Measurements from ENCODE around the gene FHDC1. TPM values are rescaled to one million over a fixed set of nuclear protein-coding genes. Genes with fewer than 3 reads are reported as not detected.
A peak's percentile ranks its signal among the peaks of the same experiment; 100 is the strongest.

The FHDC1 gene
- total RNA-seq, 1 experiment from 2014 or later = 19.9 TPM

DNA sequence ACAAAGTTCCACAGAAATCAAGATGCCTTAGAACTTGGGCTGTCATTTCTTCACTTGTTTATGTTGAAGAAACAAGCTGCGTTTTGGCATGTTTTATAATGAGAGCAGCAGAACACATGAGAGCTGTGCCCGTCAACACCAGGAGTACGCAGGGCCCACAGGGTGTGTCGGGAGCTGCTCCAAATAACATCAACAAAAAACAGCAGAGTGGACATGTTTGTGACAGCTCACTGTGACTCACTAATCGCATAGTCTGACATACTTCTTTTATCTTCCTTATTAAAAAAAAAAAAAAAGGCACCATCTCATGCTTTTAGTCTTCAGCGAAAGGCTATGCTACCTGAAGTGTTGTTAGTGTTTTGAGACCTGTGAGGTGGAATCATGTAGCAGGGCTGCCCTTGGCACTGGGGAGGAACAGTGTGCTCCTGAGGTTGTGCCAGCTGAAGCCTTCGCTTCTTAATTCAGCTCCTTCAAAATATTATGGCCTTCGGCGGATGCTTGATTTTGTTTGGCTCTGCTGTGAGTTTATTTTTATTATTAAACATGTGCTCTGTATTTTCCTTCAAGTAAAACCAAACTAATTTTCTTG is 32.8 kb downstream of the FHDC1 start:
- peaks cover 42 to 83% (median 70%) of the 10 kb centered on the region in 3 experiments; a peak in 6 of 7 replicates for H3K36me3 Mint-ChIP-seq (ENCODE audit: insufficient read depth in 1 of 3, low read depth in 3 of 3)
- H3K9ac ChIP-seq (ENCODE audit: extremely low read depth, insufficient read length, low read length) = no peak overlapping the region
- H2BK120ac ChIP-seq (ENCODE audit: low read depth, low read length, poor library complexity, severe bottlenecking) = no peak overlapping the region
- H3K9me3 ChIP-seq (ENCODE audit: control insufficient read depth, low read depth, low read length) = no peaks in the 10 kb centered on the region
- H2BK15ac ChIP-seq (ENCODE audit: low read depth, low read length) = no peak overlapping the region
- H4K91ac ChIP-seq (ENCODE audit: insufficient read length, low read depth, low read length) = no peak overlapping the region
- H3K27ac Mint-ChIP-seq = 0 out of 7 replicates have a peak overlapping the region, but pooled peaks of 1 of the 3 experiments have one; percentile 57
- H3K9me3 Mint-ChIP-seq = no peaks in the 10 kb centered on the region
- H3K23ac ChIP-seq (ENCODE audit: insufficient read length, low read depth, low read length) = no peak overlapping the region
- H3K27me3 Mint-ChIP-seq (ENCODE audit: low read depth) = no peaks in the 10 kb centered on the region
- no peak overlapping the region for H2BK20ac ChIP-seq (ENCODE audit: low read depth, low read length, poor library complexity, severe bottlenecking)
- H3K4me1 ChIP-seq (ENCODE audit: insufficient read depth, low read length) = no peaks in the 10 kb centered on the region
- peaks cover 0 to 4% of the 10 kb centered on the region in 2 experiments; a peak in 2 of 4 replicates for H3K4me1 Mint-ChIP-seq
- TF ChIP-seq, protein P1, sequence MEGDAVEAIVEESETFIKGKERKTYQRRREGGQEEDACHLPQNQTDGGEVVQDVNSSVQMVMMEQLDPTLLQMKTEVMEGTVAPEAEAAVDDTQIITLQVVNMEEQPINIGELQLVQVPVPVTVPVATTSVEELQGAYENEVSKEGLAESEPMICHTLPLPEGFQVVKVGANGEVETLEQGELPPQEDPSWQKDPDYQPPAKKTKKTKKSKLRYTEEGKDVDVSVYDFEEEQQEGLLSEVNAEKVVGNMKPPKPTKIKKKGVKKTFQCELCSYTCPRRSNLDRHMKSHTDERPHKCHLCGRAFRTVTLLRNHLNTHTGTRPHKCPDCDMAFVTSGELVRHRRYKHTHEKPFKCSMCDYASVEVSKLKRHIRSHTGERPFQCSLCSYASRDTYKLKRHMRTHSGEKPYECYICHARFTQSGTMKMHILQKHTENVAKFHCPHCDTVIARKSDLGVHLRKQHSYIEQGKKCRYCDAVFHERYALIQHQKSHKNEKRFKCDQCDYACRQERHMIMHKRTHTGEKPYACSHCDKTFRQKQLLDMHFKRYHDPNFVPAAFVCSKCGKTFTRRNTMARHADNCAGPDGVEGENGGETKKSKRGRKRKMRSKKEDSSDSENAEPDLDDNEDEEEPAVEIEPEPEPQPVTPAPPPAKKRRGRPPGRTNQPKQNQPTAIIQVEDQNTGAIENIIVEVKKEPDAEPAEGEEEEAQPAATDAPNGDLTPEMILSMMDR (conservative IDR thresholded peaks at IDR 0.05) = no peak
- H4K5ac ChIP-seq (ENCODE audit: insufficient read length, low read depth, low read length) = no peak overlapping the region
- no peaks in the 10 kb centered on the region for H4K20me1 ChIP-seq (ENCODE audit: control insufficient read depth, insufficient read depth, insufficient read length)
- no peaks in the 10 kb centered on the region for H3K27me3 ChIP-seq (ENCODE audit: insufficient read depth, low read length)
- no peak overlapping the region for H2BK5ac ChIP-seq (ENCODE audit: insufficient read length, low read length)
- no peaks in the 10 kb centered on the region for H3K23me2 ChIP-seq (ENCODE audit: insufficient read length, low read depth, low read length, poor library complexity, severe bottlenecking)
- H3K4me2 ChIP-seq (ENCODE audit: insufficient read depth, insufficient read length, low read length) = no peak overlapping the region
- H3T11ph ChIP-seq (ENCODE audit: low read length) = no peak overlapping the region
- H3K4ac ChIP-seq (ENCODE audit: low read depth, low read length) = no peak overlapping the region
- H2BK12ac ChIP-seq (ENCODE audit: insufficient read length, low read depth, low read length) = no peak overlapping the region
- H2AK5ac ChIP-seq (ENCODE audit: insufficient read length, low read length) = no peak overlapping the region
- WGBS (ENCODE audit: extremely low coverage, insufficient read length, low lambda C conversion rate) = no CpG with 5 or more reads among the region's 9 CpGs
- no peak overlapping the region for H3K56ac ChIP-seq (ENCODE audit: insufficient read length, low read depth, low read length)
- no peak overlapping the region for H4K8ac ChIP-seq (replicated peaks; ENCODE audit: insufficient read length, low read depth, low read length)
- no peak overlapping the region for H3K4me3 Mint-ChIP-seq
- H3K14ac ChIP-seq (ENCODE audit: insufficient read depth, low read length) = no peak overlapping the region
- no peaks in the 10 kb centered on the region for H3K79me2 ChIP-seq (ENCODE audit: insufficient read depth, low read length)
- no peak overlapping the region for H3K18ac ChIP-seq (ENCODE audit: insufficient read length, low read depth, low read length)
- H3K79me1 ChIP-seq (ENCODE audit: insufficient read depth, low read depth, low read length, poor library complexity, severe bottlenecking) = no peaks in the 10 kb centered on the region
- no peak overlapping the region for H2AFZ ChIP-seq (ENCODE audit: low read length)
- no peak overlapping the region for H3K27ac ChIP-seq (ENCODE audit: insufficient read length, low read depth, low read length)
- DNase-seq = no peak

Measured in H9 (cell line).